GM21360 (cell line): ENCODE results near the gene ADGRF3.
"Not testable (repeated sequence)": the region's sequence is repeated elsewhere in the genome, so short reads cannot be mapped to it uniquely, and the experiment has no call there.

Source experiments
- ATAC-seq: cut with Tn5 transposase; IDR thresholded peaks from one replicate; pipeline ENCODE4 v1.9.1; 2021; ENCODE audit warnings: mild to moderate bottlenecking, moderate library complexity; ENCODE audit not compliant: unreplicated experiment

Gene ADGRF3

GRCh38 chr2:26352892-26353291 is 6.3 kb upstream of the ADGRF3 start:
- no peak for ATAC-seq

- ATAC-seq = no peak
These were observed 4.9 kb upstream of the ADGRF3 start for GRCh38 chr2:26351375-26352090.

- ATAC-seq = no peak
These were observed 3.1 kb upstream of the ADGRF3 start for GRCh38 chr2:26349690-26350089.

GRCh38 chr2:26347286-26347865 is 787 bp upstream of the ADGRF3 start:
- ATAC-seq = no peak

GRCh38 chr2:26345545-26346453 is 790 bp downstream of the ADGRF3 start, which contains the start of gene SELENOI:
Gene SELENOI (plus strand): TSS chr2:26346143. CDS start chr2:26346233, 90 bp downstream.
- ATAC-seq = peak; percentile 94

- no peak for ATAC-seq
These were observed 1.4 kb downstream of the ADGRF3 start for GRCh38 chr2:26345283-26345544.

GRCh38 chr2:26344581-26345282 is 1.9 kb downstream of the ADGRF3 start:
- ATAC-seq = no peak

- ATAC-seq = no peak
These were observed 5.8 kb downstream of the ADGRF3 start for GRCh38 chr2:26340831-26341230.

- ATAC-seq = no peak
These were observed 9.3 kb downstream of the ADGRF3 start for GRCh38 chr2:26337298-26337697.

GRCh38 chr2:26336719-26337118 is 9.9 kb downstream of the ADGRF3 start:
- ATAC-seq = no peak

- ATAC-seq = no peak
These were observed 11.4 kb downstream of the ADGRF3 start for GRCh38 chr2:26335231-26335630.

- ATAC-seq = no peak
These were observed 13.3 kb downstream of the ADGRF3 start for GRCh38 chr2:26333293-26333692.

GRCh38 chr2:26331321-26331720 is 15.3 kb downstream of the ADGRF3 start:
- not testable (repeated sequence) for ATAC-seq

- no peak for ATAC-seq
These were observed 16.0 kb downstream of the ADGRF3 start for GRCh38 chr2:26330604-26331003.

- no peak for ATAC-seq
These were observed 16.5 kb downstream of the ADGRF3 start for GRCh38 chr2:26330114-26330549.

GRCh38 chr2:26329083-26329482 is 17.5 kb downstream of the ADGRF3 start:
- ATAC-seq = not testable (repeated sequence)

GRCh38 chr2:26327291-26328272 is 19.0 kb downstream of the ADGRF3 start:
- no peak for ATAC-seq

- ATAC-seq = no peak
These were observed 20.1 kb downstream of the ADGRF3 start for GRCh38 chr2:26326514-26326913.

- ATAC-seq = no peak
These were observed 20.7 kb downstream of the ADGRF3 start for GRCh38 chr2:26325851-26326250.

- no peak for ATAC-seq
These were observed 21.7 kb downstream of the ADGRF3 start for GRCh38 chr2:26324903-26325302.
